PC-3 (cell line): Measurements from ENCODE around the gene THRB.

Source experiments
- EZH2phosphoT487 ChIP-seq: fragments of 300-600 bp; sonication (generic); IDR thresholded peaks from 2 replicates; pipeline ENCODE4 v1.6.1; 2018; ENCODE audit warnings: mild to moderate bottlenecking, antibody characterized with exemption, low read length, borderline replicate concordance
- TF ChIP-seq, protein P1 (sequence below): fragments of 300-600 bp; sonication (generic); conservative IDR thresholded peaks from 2 replicates; pipeline ENCODE4 v1.5.1; 2017; ENCODE audit warnings: antibody characterized with exemption, low read depth, mild to moderate bottlenecking, low read length

- TF ChIP-seq EZH2phosphoT487 = no peak
- TF ChIP-seq, protein P1, sequence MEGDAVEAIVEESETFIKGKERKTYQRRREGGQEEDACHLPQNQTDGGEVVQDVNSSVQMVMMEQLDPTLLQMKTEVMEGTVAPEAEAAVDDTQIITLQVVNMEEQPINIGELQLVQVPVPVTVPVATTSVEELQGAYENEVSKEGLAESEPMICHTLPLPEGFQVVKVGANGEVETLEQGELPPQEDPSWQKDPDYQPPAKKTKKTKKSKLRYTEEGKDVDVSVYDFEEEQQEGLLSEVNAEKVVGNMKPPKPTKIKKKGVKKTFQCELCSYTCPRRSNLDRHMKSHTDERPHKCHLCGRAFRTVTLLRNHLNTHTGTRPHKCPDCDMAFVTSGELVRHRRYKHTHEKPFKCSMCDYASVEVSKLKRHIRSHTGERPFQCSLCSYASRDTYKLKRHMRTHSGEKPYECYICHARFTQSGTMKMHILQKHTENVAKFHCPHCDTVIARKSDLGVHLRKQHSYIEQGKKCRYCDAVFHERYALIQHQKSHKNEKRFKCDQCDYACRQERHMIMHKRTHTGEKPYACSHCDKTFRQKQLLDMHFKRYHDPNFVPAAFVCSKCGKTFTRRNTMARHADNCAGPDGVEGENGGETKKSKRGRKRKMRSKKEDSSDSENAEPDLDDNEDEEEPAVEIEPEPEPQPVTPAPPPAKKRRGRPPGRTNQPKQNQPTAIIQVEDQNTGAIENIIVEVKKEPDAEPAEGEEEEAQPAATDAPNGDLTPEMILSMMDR = no peak
Measured at GRCh38 chr3:24354230-24354629, 140.4 kb downstream of the THRB start.
